NCI-H2196 (cell line): ENCODE measurements around the gene CELSR1.
"Not testable (repeated sequence)": the region's sequence is repeated elsewhere in the genome, so short reads cannot be mapped to it uniquely, and the experiment has no call there.

ENCODE experiments used
- DNase-seq: peaks from one replicate; lab custom pipeline; 2025; ENCODE audit not compliant: unreplicated experiment; lab: John Stamatoyannopoulos, UW

CELSR1 gene

DNA sequence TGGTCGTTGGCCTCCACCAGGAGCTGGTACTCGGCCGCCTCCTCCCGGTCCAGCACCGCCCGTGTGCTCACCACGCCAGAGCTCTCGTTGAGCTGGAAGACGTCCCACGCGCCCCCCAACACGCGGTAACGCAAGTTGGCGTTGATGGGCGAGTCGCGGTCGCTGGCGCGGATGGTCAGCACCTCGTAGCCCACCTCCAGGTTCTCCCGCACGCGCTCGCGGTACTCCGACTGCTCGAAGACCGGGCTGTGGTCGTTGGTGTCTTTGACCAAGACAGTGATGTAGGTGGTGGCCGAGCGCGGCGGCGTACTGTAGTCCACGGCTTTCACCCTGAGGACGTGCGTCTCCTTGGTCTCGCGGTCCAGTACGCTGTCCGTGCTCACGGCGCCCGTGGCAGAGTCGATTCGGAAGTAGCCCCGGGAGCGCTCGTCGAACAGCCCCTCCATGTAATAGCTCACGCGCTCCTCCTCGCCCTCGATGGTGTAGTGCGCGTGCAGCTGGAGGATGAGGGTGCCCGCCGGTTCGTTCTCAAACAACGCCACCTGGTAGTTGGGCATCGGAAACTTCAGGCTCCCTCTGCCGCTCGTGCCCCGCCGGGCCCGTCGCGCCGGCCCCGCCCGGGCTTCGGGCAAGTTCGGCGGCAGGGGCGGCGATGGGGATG is 1.4 kb downstream of the CELSR1 start:
- DNase-seq, result no peak

DNA sequence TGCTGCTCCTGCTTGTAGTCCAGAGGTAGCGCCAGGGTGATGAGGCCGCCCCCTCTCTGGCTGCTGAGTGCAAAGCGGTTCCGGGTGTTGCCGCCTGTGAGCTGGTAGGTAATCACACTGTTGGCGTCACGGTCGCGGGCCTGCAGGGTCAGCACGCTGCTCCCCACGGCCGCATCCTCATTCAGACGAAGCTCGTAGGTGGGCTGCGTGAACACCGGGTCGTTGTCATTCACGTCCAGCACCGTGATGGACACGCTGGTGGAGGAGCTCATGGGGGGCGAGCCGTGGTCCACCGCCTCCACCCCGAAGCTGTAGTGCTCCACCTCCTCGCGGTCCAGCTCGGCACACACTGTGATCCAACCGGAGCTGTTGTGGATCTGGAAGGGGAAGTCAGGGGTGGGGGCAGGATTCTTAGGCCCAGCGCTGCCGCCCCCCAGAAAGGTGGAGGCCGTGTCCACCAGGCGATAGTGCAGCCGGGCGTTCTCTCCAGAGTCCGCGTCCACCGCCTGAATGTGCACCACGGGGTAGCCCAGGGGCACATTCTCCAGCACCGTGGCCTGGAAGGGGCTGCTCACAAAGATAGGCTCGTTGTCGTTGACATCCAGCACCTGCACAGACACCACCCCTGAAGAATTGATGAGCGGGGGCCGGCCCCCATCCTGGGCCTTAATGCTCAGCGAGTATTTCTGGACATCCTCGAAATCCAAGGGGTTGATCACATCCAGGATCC is 2.4 kb downstream of the CELSR1 start:
- no peak for DNase-seq

DNA sequence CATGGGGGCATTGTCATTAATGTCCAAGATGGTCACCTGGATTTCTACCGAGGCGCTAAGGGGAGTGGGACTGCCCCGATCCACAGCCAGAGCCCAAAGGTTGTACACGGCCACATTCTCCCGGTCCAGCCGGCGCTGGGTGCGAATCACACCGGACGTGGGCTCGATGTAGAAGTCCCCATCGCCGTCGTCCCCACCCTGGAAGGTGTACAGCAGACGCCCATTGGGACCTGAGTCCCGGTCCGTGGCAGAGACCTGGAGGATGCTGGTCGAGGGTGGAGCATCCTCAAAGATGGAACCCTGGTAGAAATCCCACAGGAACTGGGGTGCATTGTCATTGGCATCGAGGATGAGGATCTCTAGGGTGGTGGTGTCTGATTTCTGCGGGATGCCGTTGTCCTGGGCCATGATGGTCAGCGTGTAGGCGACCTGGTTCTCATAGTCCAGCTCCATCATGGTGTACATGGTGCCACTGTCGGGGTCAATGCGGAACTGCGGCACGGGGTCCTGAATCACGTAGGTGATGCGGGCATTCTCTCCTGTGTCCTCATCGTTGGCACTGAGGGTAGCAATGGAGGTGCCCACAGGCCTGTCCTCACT is 3.1 kb downstream of the CELSR1 start:
- no peak for DNase-seq

DNA sequence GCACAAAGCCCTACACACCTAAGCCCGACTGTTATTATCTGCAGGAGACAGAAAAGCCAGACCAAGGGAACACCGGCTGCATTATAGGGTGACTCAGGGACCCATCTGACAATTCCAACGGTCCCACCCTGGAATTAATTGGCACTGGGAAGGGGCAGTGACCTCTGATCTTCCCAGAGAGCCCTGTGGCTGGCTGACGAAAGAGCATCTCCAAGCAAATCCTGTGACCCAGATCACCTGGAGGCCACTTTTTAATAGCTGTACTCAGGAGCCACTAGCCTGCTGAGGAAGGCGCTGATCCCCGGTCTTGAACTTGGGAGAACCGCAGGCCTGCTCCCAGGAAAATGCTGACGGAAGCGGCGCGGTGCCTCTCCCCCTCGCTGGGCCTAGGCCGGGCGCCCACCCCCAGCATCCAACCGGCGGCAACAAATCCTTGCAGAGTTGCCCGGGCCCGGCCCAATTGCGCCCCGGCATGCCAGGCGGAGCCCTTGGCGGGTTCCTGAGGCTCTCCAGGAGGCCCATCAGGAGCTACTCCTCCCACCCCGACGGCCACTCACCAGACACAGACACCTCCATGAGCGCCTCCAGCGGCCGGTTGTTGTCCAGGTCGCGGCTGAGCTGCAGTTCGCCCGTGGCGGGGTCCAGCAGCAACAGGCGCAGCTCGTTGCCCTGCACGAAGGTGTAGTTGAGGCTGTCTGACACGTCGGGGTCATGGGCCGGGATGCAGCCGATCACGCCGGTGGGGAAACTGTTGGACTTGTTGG is 4.2 kb downstream of the CELSR1 start:
- no peak for DNase-seq

DNA sequence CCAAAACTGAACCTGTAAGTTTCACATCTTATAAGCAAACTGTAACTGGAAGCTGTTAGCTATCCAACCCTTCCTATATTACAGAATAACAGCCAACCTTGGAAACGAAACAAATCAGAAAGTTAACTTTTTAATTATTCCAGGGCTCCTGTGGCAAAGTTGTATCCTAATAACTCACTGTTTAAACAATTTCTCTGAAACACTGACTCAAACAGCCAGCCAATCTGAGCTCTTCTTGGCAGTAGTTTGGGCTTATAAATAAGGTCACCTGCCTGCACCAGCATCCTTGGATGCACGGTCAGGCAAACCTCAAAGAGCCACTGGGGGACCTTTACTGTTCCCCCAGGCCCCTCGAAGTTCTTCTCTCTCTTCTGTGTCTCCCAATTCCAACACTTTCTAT is 5.0 kb downstream of the CELSR1 start:
- no peak for DNase-seq

DNA sequence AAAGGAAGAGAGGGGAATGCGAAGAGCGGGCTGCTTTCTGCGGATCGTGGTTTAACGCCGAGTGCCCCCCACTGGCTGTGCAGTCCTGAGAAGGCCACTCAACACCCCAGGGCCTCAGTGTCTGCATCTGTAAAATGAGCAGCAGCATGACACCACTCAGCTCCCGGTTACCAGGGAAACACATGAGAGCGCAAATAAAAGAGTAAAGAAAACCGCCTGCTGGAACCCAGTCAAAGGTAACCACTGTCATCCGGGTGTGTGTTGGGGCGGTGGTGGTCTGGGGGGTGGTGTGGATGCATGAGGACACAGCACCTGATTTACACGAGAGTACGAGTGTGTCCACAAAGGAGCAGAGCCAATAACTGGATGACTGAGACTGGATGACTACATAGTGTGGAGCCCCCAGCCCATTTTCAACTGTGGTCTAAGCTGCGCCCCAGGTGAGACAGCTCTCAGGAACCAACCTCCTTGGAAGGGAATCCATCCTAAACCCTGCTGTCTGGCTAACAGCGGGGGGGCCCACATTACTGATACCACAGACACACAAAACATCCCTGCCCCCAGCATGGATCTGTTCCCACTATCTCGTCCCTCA is 5.7 kb downstream of the CELSR1 start:
- DNase-seq, result no peak

DNA sequence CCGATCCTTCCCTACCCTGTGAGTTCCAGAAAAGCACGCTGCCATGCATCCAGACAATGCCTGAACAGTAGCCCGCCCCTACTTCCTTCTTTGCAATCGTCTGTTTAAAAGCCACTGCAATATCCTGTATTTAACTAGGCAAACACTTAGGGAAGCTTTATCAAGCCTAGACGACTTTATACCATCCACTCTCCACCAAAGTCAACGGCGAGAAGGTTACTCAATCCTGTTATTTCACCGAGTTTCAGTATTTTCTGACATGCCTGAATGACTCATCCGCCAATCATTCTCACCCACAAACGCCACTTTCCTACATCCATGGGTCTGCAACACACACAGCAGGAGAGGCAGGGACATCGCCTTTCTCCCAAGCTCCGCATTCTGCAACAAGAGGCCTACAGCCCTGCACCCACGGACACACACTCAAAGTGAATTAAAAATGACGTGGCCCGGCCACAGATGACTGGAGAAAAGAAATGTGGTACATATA is 9.3 kb downstream of the CELSR1 start:
- no peak for DNase-seq

DNA sequence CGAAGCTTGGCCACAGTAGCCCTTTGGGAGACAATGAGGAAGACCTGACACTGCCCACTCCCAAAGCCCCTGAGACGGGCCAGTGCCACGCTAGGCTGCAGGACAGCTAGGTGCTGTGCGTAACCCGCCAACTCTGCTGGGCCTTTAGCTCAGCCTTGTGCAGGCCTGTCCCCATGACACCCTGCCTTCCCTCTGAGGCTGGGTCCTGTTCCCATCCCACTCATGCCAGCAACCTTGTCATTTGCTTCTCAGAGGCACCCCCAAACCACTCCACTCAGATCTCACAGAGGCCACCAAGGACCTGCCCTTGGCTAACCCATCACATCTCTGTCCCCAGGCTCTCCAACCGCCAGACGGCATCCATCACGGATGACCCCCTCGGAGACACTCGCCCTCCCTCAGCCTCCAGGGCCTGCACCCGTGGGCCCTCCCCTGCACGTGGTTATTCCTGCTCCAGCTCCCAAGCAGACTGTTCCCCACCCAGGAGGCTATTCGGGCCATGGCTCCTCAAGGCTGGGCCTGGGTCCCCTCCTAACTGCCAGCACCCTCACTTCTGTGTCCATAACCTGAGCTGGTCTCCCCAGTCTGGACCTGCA is 11.1 kb downstream of the CELSR1 start:
- no peak for DNase-seq

DNA sequence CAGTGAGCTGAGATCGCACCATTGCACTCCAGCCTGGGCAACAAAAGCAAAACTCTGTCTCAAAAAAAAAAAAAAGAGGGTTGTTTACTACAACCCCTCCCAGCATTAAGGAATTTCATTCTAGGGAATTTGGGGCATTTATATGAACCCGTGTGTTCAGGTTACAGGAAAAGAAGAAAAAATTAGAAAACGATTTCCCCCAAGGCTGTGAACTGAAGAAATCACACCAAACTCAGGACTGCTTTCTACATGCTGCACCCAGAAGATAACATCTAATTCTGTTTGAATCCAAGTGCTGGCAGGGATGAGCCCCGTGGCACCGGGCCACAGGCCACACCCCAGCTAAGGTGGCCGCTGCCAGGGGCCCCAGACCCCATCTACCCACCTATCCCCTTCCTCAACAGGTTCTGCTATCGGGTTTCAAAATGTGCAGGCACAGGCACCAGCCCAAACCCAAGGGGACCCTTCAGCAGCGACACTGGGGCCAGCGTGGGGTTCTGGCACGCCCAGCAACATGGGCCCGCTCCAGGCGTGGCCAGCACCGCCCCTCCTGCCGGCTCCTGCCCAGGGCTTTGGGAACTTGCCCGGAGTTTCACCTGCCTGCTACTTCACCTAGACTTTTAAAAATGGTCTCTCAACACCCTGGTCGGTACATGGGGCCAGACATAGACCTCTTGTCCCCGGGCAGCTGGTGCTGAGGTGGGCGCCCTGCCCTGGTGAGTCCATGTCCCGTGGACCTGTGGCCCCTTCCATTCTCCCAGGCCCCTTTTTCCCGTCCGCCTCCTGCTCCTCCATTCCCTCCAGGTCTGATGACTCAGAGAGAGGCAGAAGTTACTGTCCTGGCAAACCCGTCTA is 11.8 kb downstream of the CELSR1 start:
- DNase-seq, result no peak

DNA sequence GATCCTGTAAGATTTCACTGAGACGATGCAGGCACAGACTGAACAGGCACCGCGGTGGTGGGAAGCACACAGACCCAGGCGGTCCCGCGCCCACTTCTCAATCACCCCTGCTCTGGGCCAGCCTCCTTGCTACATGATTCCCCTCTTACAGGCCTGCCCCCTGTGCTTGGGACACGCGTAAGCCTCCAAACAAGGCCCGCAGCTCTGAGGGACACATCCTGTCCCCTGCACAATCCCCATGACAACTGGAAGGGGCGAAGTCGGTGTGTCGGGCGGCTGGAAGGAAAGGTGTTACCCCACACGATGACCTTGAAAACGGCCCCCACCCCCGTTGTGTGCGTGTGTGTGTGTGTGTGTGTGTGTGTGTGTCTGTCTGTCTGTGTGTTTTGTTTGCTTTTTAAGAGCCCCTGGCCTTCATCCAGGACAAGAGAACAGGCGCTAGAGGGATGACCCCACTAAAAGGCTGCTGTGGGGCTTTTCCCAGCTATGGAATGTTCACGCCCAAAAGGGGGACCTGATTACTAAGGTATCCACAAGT is 13.1 kb downstream of the CELSR1 start:
- DNase-seq, result no peak

DNA sequence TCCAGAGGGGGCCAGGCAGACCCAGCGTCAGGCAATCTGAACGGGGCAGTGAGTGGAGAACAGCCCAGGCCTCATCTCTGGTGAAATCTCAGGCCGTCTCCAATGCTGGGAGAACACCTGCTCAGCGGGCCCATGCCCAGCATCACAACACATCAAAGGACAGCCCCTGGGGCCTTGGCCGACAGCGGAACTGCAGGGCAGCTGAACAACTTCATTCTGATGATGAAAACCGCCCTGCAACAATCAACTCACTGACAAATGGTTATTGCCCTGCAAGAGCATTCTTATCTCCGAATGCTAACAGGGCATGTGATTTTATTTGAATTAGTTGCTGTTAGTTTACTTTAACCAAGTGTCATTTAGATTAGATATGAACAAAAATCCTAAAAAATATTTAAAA is 14.6 kb downstream of the CELSR1 start:
- no peak for DNase-seq

DNA sequence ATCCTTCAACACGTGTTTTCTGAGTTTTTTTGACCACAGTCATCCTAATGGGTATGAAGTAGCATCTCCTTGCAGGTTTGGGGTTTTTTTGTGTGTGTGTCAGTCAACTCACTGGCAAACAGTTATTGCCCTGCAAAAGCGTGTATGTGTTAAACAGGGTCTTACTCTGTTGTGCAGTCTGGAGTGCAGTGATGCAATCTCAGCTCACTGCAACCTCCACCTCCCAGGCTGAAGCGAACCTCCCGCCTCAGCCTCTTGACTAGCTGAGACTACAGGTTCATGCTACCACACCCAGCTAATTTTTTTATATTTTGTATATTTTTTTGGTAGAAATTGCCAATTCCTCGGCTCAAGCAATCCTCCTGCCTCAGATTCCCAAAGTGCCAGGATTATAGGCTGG is 15.4 kb downstream of the CELSR1 start:
- DNase-seq, result no peak

DNA sequence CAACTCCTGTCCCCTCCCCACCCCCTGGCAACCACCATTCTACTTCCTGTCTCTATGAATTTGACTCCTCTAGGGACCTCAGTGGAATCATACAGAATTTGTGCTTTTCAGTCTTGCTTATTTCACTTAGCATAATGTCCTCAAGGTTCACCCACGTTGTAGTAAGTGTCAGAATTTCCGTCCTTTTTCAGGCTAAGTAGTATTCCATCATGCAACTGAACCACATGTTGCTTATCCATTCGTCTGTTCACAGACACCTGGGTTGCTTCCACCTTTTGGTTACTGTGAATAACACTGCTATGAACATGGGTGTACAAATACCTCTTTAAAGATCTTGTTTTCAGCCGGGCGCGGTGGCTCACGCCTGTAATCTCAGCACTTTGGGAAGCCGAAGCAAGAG is 16.5 kb downstream of the CELSR1 start:
- DNase-seq, result no peak

DNA sequence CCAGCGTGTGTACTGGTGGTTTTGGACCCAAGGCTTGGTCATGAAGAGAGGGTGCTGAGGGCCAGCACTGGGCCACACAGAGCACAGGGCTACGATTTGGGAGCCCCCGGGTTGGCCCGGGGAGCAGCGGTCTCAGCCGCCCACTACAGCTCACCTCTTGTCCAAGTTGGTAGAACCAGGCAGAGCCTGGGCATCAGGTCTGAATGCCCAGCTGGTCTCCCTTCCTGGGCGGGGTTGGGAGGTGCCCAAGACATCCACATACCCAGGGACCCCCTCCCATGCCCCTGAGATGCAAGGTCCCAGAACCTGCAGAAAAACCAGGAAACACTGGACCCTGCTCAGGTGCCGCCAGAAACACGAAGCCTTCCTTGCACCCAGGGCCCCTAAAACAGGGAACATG is 18.0 kb downstream of the CELSR1 start:
- no peak for DNase-seq

DNA sequence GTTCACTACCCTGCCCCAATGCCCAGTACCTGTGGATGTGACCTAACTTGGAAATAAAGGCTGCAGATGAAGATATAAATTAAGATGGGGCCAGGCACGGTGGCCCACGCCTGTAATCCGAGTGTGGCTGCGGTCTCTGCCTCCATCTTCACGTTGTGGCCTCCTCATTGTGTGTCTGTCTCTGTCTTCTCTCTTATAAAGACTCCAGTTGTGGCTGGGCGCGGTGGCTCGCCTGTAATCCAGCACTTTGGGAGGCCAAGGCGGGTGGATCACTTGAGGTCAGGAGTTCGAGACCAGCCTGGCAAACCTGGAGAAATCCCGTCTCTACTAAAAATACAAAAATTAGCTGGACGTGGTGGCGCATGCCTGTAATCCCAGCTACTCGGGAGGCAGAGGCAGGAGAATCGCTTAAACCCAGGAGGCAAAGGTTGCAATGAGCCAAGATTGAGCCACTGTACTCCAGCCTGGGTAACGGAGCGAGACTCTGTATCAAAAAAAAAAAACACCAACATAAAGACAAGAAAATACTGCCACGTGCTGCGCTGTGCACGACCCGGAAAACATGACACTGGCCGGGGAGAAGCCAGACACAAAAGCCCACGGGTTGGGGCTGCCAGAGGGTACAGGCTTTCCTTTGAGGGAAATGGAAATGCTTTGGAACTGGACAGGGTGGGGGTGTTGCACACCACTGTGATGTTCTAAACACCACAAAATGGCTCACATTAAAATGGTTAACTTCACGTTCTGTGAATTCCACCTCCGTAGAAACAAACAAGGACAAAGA is 18.7 kb downstream of the CELSR1 start:
- no peak for DNase-seq

DNA sequence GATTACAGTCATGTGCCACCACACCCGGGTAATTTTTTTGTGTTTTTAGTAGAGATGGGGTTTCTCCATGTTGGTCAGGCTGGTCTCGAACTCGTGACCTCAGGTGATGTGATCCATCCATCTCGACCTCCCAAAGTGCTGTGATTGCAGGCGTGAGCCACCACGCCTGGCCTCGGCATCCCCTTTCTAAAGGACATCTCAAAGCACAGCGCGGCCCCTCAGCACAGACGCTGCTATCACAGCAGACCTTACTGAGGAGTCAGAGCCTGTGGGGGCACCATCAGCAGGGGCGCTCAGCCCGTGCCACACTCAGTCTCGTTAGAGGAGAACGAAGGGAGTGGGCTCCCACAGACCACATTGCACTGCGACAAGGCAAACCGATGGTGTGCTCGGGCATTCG is 19.4 kb downstream of the CELSR1 start:
- DNase-seq, result no peak

DNA sequence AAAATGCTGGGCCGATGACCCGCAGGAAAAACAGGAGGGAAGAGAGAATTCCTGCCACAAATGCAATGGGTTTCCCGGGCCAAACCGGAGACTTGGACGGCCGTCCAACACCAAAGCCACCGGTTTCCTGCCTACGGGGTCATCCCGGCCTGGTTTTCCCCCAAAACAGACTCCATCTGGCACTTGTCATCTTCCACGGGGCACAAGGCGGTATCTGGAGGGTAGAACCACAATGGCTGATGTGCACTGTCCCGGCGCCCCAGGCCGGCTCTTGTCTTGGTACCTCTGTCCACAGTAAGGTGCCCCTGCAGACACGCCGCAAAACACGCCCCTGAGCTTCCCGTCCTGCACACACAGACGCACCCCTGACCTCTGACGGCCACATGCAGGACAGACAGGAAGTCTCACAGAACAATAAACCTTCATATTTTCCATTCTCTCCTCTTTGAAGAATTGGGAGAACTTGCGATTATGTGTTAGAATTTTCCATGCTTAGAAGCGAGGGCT is 20.1 kb downstream of the CELSR1 start:
- no peak for DNase-seq

DNA sequence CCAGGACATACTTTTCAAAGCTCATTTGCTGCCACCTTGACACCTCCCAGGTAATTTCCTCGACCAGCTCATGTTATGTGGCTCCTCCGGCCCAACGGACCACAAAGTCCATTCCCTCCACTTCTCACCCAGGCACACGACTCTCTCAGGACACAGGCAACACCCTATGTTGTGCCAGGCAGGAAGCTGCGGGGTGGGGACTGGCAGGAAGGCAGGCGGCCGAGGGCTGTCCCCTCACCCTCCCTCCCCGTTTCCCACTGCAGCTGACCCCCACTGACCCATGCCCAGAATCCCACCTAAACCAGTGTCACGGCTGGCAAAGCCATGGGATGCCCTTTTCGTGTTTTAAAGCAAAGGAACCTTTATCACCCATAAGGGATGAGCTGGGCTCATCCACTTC is 20.8 kb downstream of the CELSR1 start:
- DNase-seq, result no peak

DNA sequence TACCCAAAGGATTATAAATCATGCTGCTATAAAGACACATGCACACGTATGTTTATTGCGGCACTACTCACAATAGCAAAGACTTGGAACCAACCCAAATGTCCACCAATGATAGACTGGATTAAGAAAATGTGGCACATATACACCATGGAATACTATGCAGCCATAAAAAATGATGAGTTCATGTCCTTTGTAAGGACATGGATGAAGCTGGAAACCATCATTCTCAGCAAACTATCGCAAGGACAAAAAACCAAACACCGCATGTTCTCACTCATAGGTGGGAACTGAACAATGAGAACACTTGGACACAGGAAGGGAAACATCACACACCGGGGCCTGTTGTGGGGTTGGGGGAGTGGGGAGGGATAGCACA is 21.3 kb downstream of the CELSR1 start:
- DNase-seq, result not testable (repeated sequence)
